WTC11 (cell line): Measurements from ENCODE around the gene MOB2. TPM values are rescaled to one million over a fixed set of nuclear protein-coding genes. Genes with fewer than 3 reads are reported as not detected.

Source experiments
- ATAC-seq: fragments of 200-7000 bp; cut with Tn5 transposase; 2 replicates; pipeline ENCODE4 v1.10.0; 2021; ENCODE audit warnings: mild to moderate bottlenecking, moderate library complexity
- CTCF ChIA-PET: fragments of 300-600 bp; sonication (Branson Sonifier 250); formaldehyde crosslinking; loops from one replicate; lab custom pipeline; 2021; ENCODE audit warnings: antibody characterized with exemption; lab: Charles Lee
- POLR2A ChIA-PET: fragments of 350-600 bp; sonication (Branson Sonifier 250); formaldehyde crosslinking; loops from one replicate; lab custom pipeline; 2021; ENCODE audit warnings: antibody characterized with exemption; lab: Charles Lee
- DNase-seq: peaks from one replicate; pipeline ENCODE4 v3.0.0; 2021; ENCODE audit warnings: low spot score
- H3K27ac Mint-ChIP-seq: 2 replicates; pipeline ENCODE4 v1.8.0; 2021; ENCODE audit warnings: mixed read lengths
- H3K27me3 Mint-ChIP-seq: 2 replicates; pipeline ENCODE4 v1.8.0; 2021; ENCODE audit warnings: low read depth, mild to moderate bottlenecking, moderate library complexity, mixed read lengths
- H3K36me3 Mint-ChIP-seq: 2 replicates; pipeline ENCODE4 v1.8.0; 2021; ENCODE audit warnings: mixed read lengths
- H3K4me1 Mint-ChIP-seq: 2 replicates; pipeline ENCODE4 v1.8.0; 2022; ENCODE audit warnings: mixed read lengths
- H3K4me3 Mint-ChIP-seq: 2 replicates; pipeline ENCODE4 v1.8.0; 2021; ENCODE audit warnings: mild to moderate bottlenecking, moderate library complexity, mixed read lengths
- H3K9me3 Mint-ChIP-seq: 2 replicates; pipeline ENCODE4 v1.8.0; 2021; ENCODE audit warnings: mixed read lengths
- CBFB ChIP-seq: sonication (generic); formaldehyde crosslinking; IDR thresholded peaks from 2 replicates; pipeline ENCODE4 v1.8.1; 2022; ENCODE audit warnings: mild to moderate bottlenecking, low read depth, missing genetic modification reagents
- EMX1 ChIP-seq: fragments of 250-450 bp; sonication (Bioruptor Pico); IDR thresholded peaks from 2 replicates; pipeline ENCODE4 v1.8.0; 2021; ENCODE audit warnings: mild to moderate bottlenecking
- MYBL2 ChIP-seq: sonication (generic); formaldehyde crosslinking; IDR thresholded peaks from 2 replicates; pipeline ENCODE4 v1.8.1; 2023; ENCODE audit warnings: mild to moderate bottlenecking, moderate library complexity, missing genetic modification reagents
- NFATC4 ChIP-seq: fragments of 250-450 bp; sonication (Bioruptor Pico); IDR thresholded peaks from 2 replicates; pipeline ENCODE4 v1.9.0; 2021; ENCODE audit warnings: mild to moderate bottlenecking
- NFE2L1 ChIP-seq: sonication (generic); formaldehyde crosslinking; IDR thresholded peaks from 2 replicates; pipeline ENCODE4 v1.8.1; 2023; ENCODE audit warnings: missing genetic modification reagents
- TCF7 ChIP-seq: sonication (generic); formaldehyde crosslinking; IDR thresholded peaks from 2 replicates; pipeline ENCODE4 v1.8.0; 2022; ENCODE audit warnings: mild to moderate bottlenecking, low read depth, missing genetic modification reagents, moderate library complexity
- TEAD4 ChIP-seq: sonication (generic); formaldehyde crosslinking; IDR thresholded peaks from 2 replicates; pipeline ENCODE4 v1.8.0; 2022; ENCODE audit warnings: mild to moderate bottlenecking, missing genetic modification reagents
- ZNF219 ChIP-seq: sonication (generic); formaldehyde crosslinking; IDR thresholded peaks from 2 replicates; pipeline ENCODE4 v1.8.0; 2023; ENCODE audit warnings: missing genetic modification reagents, mild to moderate bottlenecking, borderline replicate concordance
- ZNF317 ChIP-seq: sonication (generic); formaldehyde crosslinking; IDR thresholded peaks from 2 replicates; pipeline ENCODE4 v1.8.1; 2023; ENCODE audit warnings: low read depth, mild to moderate bottlenecking, moderate library complexity, missing genetic modification reagents, borderline replicate concordance
- ZNF396 ChIP-seq: fragments of 250-450 bp; sonication (Bioruptor Pico); IDR thresholded peaks from 2 replicates; pipeline ENCODE4 v1.8.0; 2021; ENCODE audit warnings: mild to moderate bottlenecking, moderate library complexity, borderline replicate concordance
- ZNF423 ChIP-seq: fragments of 250-450 bp; sonication (Bioruptor Pico); IDR thresholded peaks from 2 replicates; pipeline ENCODE4 v2.1.2; 2022; ENCODE audit warnings: mild to moderate bottlenecking, moderate library complexity
- ZNF671 ChIP-seq: fragments of 250-450 bp; sonication (Bioruptor Pico); IDR thresholded peaks from 2 replicates; pipeline ENCODE4 v1.8.0; 2021; ENCODE audit warnings: mild to moderate bottlenecking
- total RNA-seq: library from RNA; stranded (reverse); gene quantifications from 3 replicates; pipeline ENCODE4 v1.2.3, GENCODE V29; 2021
- TF ChIP-seq, protein P1 (sequence below): sonication (generic); formaldehyde crosslinking; IDR thresholded peaks from 2 replicates; pipeline ENCODE4 v1.8.1; 2022; ENCODE audit warnings: low read depth, mild to moderate bottlenecking, moderate library complexity, missing genetic modification reagents, borderline replicate concordance
- TF ChIP-seq, protein P2 (sequence below): sonication (generic); formaldehyde crosslinking; conservative IDR thresholded peaks from 2 replicates; pipeline ENCODE4 v1.8.1; 2023; ENCODE audit warnings: mild to moderate bottlenecking, low read depth, missing genetic modification reagents, moderate library complexity
- TF ChIP-seq, protein P3 (sequence below): fragments of 250-450 bp; sonication (Bioruptor Pico); IDR thresholded peaks from 2 replicates; pipeline ENCODE4 v1.9.0; 2021; ENCODE audit warnings: mild to moderate bottlenecking
- TF ChIP-seq, protein P4 (sequence below): sonication (generic); formaldehyde crosslinking; IDR thresholded peaks from 2 replicates; pipeline ENCODE4 v1.8.1; 2022; ENCODE audit warnings: mild to moderate bottlenecking, missing genetic modification reagents, moderate library complexity, borderline replicate concordance
- TF ChIP-seq, protein P5 (sequence below): sonication (generic); formaldehyde crosslinking; IDR thresholded peaks from 2 replicates; pipeline ENCODE4 v1.8.1; 2023; ENCODE audit warnings: mild to moderate bottlenecking, missing genetic modification reagents, moderate library complexity

The MOB2 gene
- total RNA-seq, 1 experiment from 2014 or later, result 21.7 TPM

DNA sequence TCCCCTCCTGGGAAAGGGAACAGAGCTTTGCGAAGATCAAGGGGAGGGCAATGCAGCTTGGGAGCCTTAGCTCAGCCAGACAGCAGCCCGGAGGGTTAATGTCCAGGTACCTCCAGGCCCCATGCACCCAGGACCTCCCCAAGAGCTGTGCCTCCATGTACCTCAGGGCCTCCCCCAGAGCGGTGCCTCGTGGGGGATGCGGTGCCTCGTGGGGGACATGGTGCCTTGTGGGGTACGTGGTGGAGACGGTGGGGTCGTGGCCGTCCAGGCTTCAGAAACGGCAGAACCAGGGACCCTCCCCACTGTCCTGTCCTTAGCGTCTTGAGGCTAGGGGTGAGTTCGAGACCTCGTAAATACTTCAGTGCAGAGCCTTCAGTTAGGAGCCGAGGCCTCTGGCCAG lies 63.6 kb downstream of the MOB2 start (continued):
- TF ChIP-seq ZNF219 (CRISPR knock-in tag) (no peak), ZNF671 (no peak), CBFB (no peak), TEAD4 (CRISPR knock-in tag) (no peak)
- TF ChIP-seq, all 79 proteins: peak for 0

DNA sequence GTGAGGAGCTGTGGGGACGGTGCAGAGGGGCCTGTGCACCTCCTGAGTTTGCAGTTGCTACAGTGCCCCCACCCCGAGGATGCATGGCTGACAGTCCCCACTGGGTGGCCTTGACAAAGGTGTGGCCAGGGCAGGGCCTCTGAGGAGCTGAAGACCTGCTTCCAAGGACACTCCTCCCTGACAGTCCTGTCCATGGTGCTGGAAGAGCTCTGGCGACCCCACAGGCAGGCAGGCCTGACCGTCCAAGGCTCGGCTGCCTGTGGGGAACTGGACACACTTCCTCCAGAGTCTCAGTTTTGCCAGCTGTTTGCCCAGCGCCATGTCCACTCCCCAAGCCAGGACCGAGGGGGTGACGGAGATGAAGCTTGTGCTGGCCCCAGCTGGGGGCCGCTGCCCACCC lies 64.1 kb downstream of the MOB2 start:
- CTCF ChIA-PET, result interaction anchor here (0.9 to 1.3 kb wide), 6 partner anchors 14 to 124 kb away, joined by 3 to 5 read pairs (median 3); no protein-coding TSS in a partner anchor
- Mint-ChIP-seq H3K36me3 (peaks cover 19% of the 10 kb centered on the region), H3K27me3 (peaks cover 10% of the 10 kb centered on the region), H3K4me1 (no peaks in the 10 kb centered on the region), H3K4me3 (no peak overlapping the region), H3K9me3 (peaks cover 11% of the 10 kb centered on the region), H3K27ac (no peak overlapping the region)
- POLR2A ChIA-PET, result interaction anchor here (0.9 kb wide), 1 partner anchor 15 kb away, joined by 3 read pairs; no protein-coding TSS in a partner anchor
- ATAC-seq (peak; percentile 55), DNase-seq (peak; percentile 42)
- 0 out of 2 replicates have a peak, but pooled peaks have one; percentile 12 for TF ChIP-seq TEAD4 (CRISPR knock-in tag)
- no peak for TF ChIP-seq NFE2L1
- TF ChIP-seq, protein P1, sequence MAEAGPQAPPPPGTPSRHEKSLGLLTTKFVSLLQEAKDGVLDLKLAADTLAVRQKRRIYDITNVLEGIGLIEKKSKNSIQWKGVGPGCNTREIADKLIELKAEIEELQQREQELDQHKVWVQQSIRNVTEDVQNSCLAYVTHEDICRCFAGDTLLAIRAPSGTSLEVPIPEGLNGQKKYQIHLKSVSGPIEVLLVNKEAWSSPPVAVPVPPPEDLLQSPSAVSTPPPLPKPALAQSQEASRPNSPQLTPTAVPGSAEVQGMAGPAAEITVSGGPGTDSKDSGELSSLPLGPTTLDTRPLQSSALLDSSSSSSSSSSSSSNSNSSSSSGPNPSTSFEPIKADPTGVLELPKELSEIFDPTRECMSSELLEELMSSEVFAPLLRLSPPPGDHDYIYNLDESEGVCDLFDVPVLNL (CRISPR knock-in tag), result peak; percentile 31; the same call in 1 of the 2 replicates
- TF ChIP-seq TCF7 (CRISPR knock-in tag), result 0 out of 2 replicates have a peak, but pooled peaks have one; percentile 48
- TF ChIP-seq, protein P2, sequence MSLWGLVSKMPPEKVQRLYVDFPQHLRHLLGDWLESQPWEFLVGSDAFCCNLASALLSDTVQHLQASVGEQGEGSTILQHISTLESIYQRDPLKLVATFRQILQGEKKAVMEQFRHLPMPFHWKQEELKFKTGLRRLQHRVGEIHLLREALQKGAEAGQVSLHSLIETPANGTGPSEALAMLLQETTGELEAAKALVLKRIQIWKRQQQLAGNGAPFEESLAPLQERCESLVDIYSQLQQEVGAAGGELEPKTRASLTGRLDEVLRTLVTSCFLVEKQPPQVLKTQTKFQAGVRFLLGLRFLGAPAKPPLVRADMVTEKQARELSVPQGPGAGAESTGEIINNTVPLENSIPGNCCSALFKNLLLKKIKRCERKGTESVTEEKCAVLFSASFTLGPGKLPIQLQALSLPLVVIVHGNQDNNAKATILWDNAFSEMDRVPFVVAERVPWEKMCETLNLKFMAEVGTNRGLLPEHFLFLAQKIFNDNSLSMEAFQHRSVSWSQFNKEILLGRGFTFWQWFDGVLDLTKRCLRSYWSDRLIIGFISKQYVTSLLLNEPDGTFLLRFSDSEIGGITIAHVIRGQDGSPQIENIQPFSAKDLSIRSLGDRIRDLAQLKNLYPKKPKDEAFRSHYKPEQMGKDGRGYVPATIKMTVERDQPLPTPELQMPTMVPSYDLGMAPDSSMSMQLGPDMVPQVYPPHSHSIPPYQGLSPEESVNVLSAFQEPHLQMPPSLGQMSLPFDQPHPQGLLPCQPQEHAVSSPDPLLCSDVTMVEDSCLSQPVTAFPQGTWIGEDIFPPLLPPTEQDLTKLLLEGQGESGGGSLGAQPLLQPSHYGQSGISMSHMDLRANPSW, result no peak

DNA sequence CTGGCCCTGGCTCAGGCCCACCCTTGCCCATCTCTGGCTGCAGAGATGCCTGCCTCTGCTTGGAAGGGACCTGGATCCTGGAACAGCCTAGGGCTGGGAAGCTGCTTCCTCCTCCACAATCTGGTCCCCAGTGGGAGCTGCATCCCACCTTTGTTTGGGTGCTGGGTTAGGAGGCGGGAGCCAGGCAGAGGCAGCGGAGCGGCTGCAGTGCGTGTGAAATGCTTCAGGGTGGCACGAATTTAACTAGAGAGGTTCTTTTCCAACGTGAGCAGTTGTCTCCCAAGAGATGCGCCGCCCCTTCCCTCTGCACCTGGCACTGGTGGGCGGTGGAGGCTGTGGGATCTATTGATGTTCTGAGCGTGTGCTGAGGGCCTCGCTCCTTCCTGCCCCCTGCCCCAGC lies 65.3 kb downstream of the MOB2 start:
- ChIA-PET POLR2A (no interaction called here), CTCF (no interaction called here)
- Mint-ChIP-seq H3K27me3 (peaks cover 13% of the 10 kb centered on the region), H3K4me3 (no peak overlapping the region), H3K4me1 (no peaks in the 10 kb centered on the region), H3K9me3 (peaks cover 18% of the 10 kb centered on the region), H3K27ac (no peak overlapping the region), H3K36me3 (peaks cover 30% of the 10 kb centered on the region)
- TF ChIP-seq ZNF423, result no peak
- TF ChIP-seq ZNF317, result no peak
- TF ChIP-seq, protein P3, sequence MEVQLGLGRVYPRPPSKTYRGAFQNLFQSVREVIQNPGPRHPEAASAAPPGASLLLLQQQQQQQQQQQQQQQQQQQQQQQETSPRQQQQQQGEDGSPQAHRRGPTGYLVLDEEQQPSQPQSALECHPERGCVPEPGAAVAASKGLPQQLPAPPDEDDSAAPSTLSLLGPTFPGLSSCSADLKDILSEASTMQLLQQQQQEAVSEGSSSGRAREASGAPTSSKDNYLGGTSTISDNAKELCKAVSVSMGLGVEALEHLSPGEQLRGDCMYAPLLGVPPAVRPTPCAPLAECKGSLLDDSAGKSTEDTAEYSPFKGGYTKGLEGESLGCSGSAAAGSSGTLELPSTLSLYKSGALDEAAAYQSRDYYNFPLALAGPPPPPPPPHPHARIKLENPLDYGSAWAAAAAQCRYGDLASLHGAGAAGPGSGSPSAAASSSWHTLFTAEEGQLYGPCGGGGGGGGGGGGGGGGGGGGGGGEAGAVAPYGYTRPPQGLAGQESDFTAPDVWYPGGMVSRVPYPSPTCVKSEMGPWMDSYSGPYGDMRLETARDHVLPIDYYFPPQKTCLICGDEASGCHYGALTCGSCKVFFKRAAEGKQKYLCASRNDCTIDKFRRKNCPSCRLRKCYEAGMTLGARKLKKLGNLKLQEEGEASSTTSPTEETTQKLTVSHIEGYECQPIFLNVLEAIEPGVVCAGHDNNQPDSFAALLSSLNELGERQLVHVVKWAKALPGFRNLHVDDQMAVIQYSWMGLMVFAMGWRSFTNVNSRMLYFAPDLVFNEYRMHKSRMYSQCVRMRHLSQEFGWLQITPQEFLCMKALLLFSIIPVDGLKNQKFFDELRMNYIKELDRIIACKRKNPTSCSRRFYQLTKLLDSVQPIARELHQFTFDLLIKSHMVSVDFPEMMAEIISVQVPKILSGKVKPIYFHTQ (CRISPR knock-in tag), result no peak
- TF ChIP-seq EMX1, result no peak
- TF ChIP-seq, protein P4, sequence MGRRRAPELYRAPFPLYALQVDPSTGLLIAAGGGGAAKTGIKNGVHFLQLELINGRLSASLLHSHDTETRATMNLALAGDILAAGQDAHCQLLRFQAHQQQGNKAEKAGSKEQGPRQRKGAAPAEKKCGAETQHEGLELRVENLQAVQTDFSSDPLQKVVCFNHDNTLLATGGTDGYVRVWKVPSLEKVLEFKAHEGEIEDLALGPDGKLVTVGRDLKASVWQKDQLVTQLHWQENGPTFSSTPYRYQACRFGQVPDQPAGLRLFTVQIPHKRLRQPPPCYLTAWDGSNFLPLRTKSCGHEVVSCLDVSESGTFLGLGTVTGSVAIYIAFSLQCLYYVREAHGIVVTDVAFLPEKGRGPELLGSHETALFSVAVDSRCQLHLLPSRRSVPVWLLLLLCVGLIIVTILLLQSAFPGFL (CRISPR knock-in tag), result no peak
- no peak for TF ChIP-seq NFATC4
- no peak for TF ChIP-seq ZNF219 (CRISPR knock-in tag)
- TF ChIP-seq, protein P5, sequence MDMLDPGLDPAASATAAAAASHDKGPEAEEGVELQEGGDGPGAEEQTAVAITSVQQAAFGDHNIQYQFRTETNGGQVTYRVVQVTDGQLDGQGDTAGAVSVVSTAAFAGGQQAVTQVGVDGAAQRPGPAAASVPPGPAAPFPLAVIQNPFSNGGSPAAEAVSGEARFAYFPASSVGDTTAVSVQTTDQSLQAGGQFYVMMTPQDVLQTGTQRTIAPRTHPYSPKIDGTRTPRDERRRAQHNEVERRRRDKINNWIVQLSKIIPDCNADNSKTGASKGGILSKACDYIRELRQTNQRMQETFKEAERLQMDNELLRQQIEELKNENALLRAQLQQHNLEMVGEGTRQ (CRISPR knock-in tag), result no peak
- no peak for TF ChIP-seq ZNF396 (CRISPR knock-in tag)
- TF ChIP-seq NFE2L1, result no peak
- no peak for TF ChIP-seq MYBL2 (CRISPR knock-in tag)
- DNase-seq (no peak), ATAC-seq (no peak)
